ENCODE data around the gene AATK.

Gene AATK

GRCh38 chr17:81110488-81111040, 55.5 kb downstream of the AATK start:
- Histone ChIP-seq H3K36me3 (ENCODE audit: control insufficient read depth, low read depth, low read length) (no peaks in the 10 kb centered on the region), H3K4me1 (ENCODE audit: control insufficient read depth, low read depth, low read length) (no peaks in the 10 kb centered on the region), H3K27me3 (ENCODE audit: control insufficient read depth, insufficient read depth, low read length) (no peaks in the 10 kb centered on the region), H3K9ac (ENCODE audit: low read length) (no peak overlapping the region), H3K27ac (ENCODE audit: low read length) (no peak overlapping the region), H3K4me3 (ENCODE audit: low read length) (no peak overlapping the region), H3K9me3 (ENCODE audit: control insufficient read depth, low read depth, low read length) (no peaks in the 10 kb centered on the region)

GRCh38 chr17:81109957-81110356, 56.1 kb downstream of the AATK start:
- H3K27ac ChIP-seq (ENCODE audit: low read length): no peak overlapping the region
- no peaks in the 10 kb centered on the region for H3K27me3 ChIP-seq (ENCODE audit: control insufficient read depth, insufficient read depth, low read length)
- no peak overlapping the region for H3K9ac ChIP-seq (ENCODE audit: low read length)
- no peaks in the 10 kb centered on the region for H3K4me1 ChIP-seq (ENCODE audit: control insufficient read depth, low read depth, low read length)
- no peak overlapping the region for H3K4me3 ChIP-seq (ENCODE audit: low read length)
- no peaks in the 10 kb centered on the region for H3K9me3 ChIP-seq (ENCODE audit: control insufficient read depth, low read depth, low read length)
- H3K36me3 ChIP-seq (ENCODE audit: control insufficient read depth, low read depth, low read length): no peaks in the 10 kb centered on the region

DNA sequence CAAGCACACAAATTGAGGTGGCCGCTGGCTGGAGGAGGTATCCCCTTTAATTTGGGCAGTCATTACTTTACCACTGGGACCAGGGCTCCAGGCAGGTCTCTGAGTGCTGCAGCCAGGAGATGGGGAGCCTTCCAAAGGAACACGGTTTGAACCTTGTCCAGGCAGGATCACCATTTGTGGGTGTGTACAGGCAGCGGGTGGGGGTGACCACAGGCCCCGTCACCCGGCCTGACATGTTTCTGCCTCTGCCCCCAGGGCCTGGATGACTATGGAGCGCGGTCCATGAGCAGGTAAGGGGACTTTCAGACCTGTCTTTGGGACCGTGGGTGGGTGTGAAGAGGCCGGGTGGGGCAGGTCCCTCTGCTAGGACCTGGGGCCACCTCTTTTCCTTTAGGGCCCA, 57.8 kb downstream of the AATK start:
- Histone ChIP-seq H3K4me1 (ENCODE audit: control insufficient read depth, low read depth, low read length) (no peaks in the 10 kb centered on the region), H3K36me3 (ENCODE audit: control insufficient read depth, low read depth, low read length) (no peaks in the 10 kb centered on the region), H3K9me3 (ENCODE audit: control insufficient read depth, low read depth, low read length) (no peaks in the 10 kb centered on the region), H3K27ac (ENCODE audit: low read length) (no peak overlapping the region), H3K27me3 (ENCODE audit: control insufficient read depth, insufficient read depth, low read length) (no peaks in the 10 kb centered on the region), H3K9ac (ENCODE audit: low read length) (no peak overlapping the region), H3K4me3 (ENCODE audit: low read length) (no peak overlapping the region)

- Histone ChIP-seq H3K9me3 (ENCODE audit: control insufficient read depth, low read depth, low read length) (no peaks in the 10 kb centered on the region), H3K36me3 (ENCODE audit: control insufficient read depth, low read depth, low read length) (no peaks in the 10 kb centered on the region), H3K4me3 (ENCODE audit: low read length) (no peak overlapping the region), H3K27me3 (ENCODE audit: control insufficient read depth, insufficient read depth, low read length) (no peaks in the 10 kb centered on the region), H3K4me1 (ENCODE audit: control insufficient read depth, low read depth, low read length) (no peaks in the 10 kb centered on the region), H3K9ac (ENCODE audit: low read length) (no peak overlapping the region), H3K27ac (ENCODE audit: low read length) (no peak overlapping the region)
Observed at GRCh38 chr17:81106716-81107115, 59.3 kb downstream of the AATK start.

DNA sequence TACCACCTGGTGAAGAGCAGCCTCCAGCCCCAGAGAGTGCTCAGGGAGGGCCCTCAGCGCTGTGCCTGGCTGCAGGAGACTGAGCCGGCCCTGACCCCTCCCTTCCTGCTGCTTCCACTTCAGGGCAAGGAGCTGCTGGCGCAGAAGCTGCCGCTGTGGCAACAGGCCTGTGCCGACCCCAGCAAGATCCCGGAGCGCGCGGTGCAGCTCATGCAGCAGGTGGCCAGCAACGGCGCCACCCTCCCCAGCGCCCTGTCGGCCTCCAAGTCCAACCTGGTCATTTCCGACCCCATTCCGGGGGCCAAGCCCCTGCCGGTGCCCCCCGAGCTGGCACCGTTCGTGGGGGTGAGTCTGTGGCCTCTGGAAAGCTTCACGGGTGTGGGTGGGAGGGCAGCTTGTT, 62.6 kb downstream of the AATK start:
- H3K27ac ChIP-seq (ENCODE audit: low read length): no peak overlapping the region
- no peaks in the 10 kb centered on the region for H3K4me1 ChIP-seq (ENCODE audit: control insufficient read depth, low read depth, low read length)
- no peaks in the 10 kb centered on the region for H3K9me3 ChIP-seq (ENCODE audit: control insufficient read depth, low read depth, low read length)
- no peak overlapping the region for H3K9ac ChIP-seq (ENCODE audit: low read length)
- no peak overlapping the region for H3K4me3 ChIP-seq (ENCODE audit: low read length)
- no peaks in the 10 kb centered on the region for H3K36me3 ChIP-seq (ENCODE audit: control insufficient read depth, low read depth, low read length)
- H3K27me3 ChIP-seq (ENCODE audit: control insufficient read depth, insufficient read depth, low read length): no peaks in the 10 kb centered on the region

DNA sequence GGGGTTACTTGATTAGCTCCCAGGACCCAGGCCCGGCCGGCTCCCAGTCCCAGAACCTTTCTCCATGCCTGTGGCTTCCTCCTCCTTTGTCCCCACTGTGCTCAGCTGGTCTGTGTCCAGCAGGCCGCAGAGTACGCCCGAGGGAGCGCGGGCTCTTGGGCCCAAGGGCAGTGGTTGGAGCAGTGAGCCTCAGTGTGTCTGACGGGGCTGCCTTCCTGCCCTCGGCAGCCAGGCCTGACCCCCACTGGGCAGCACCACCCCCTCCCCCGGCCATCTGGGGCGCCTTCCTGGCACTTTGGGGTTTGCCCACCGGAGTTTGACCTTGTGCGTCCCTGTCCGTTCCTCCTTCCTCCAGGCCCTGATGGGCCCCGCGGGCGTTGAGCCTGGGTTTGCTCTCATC, 63.2 kb downstream of the AATK start:
- Histone ChIP-seq H3K27ac (ENCODE audit: low read length) (no peak overlapping the region), H3K27me3 (ENCODE audit: control insufficient read depth, insufficient read depth, low read length) (no peaks in the 10 kb centered on the region), H3K9me3 (ENCODE audit: control insufficient read depth, low read depth, low read length) (no peaks in the 10 kb centered on the region), H3K4me3 (ENCODE audit: low read length) (no peak overlapping the region), H3K9ac (ENCODE audit: low read length) (no peak overlapping the region), H3K4me1 (ENCODE audit: control insufficient read depth, low read depth, low read length) (no peaks in the 10 kb centered on the region), H3K36me3 (ENCODE audit: control insufficient read depth, low read depth, low read length) (no peaks in the 10 kb centered on the region)

- Histone ChIP-seq H3K27ac (ENCODE audit: low read length) (no peak overlapping the region), H3K9me3 (ENCODE audit: control insufficient read depth, low read depth, low read length) (no peaks in the 10 kb centered on the region), H3K9ac (ENCODE audit: low read length) (no peak overlapping the region), H3K36me3 (ENCODE audit: control insufficient read depth, low read depth, low read length) (no peaks in the 10 kb centered on the region), H3K27me3 (ENCODE audit: control insufficient read depth, insufficient read depth, low read length) (no peaks in the 10 kb centered on the region), H3K4me1 (ENCODE audit: control insufficient read depth, low read depth, low read length) (no peaks in the 10 kb centered on the region), H3K4me3 (ENCODE audit: low read length) (no peak overlapping the region)
Observed at GRCh38 chr17:81102352-81102751, 63.7 kb downstream of the AATK start.

DNA sequence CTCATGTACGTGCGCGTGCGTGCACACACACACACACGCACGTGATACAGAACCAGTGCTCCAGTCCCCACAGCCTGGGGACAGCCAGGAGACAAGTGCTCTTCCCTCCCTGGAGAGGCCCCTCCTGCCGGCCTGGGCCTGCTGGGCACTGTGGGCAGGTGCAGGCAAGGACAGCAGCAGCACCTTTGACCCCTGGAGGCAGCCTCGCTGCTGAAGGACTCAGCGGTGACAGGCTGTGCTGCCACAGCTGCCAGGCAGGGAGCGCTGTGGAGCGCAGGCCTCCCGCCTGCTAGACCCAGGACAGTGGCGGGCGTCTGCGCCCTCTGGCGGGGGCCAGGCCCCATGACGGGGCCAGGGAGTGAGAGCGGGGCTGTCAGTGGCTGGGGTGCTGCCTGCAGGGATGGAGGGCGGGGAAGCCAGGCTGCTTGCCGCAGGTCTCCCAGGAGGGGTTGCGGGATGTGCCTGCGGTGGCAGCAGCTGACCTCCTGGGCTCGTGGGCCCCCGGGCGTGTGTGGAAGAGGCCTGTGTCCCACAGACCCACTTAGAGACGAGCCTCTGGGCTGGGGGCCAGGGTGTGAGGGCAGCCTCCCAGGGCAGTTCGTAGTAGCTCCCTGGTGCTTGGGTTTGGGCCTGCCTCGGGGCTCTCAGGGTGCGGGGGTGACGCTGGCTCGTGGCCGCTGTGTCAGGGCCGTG, 64.3 kb downstream of the AATK start:
- Histone ChIP-seq H3K9ac (ENCODE audit: low read length) (no peak overlapping the region), H3K4me3 (ENCODE audit: low read length) (no peak overlapping the region), H3K4me1 (ENCODE audit: control insufficient read depth, low read depth, low read length) (peaks cover 4% of the 10 kb centered on the region), H3K9me3 (ENCODE audit: control insufficient read depth, low read depth, low read length) (no peaks in the 10 kb centered on the region), H3K27ac (ENCODE audit: low read length) (no peak overlapping the region), H3K27me3 (ENCODE audit: control insufficient read depth, insufficient read depth, low read length) (no peaks in the 10 kb centered on the region), H3K36me3 (ENCODE audit: control insufficient read depth, low read depth, low read length) (no peaks in the 10 kb centered on the region)

DNA sequence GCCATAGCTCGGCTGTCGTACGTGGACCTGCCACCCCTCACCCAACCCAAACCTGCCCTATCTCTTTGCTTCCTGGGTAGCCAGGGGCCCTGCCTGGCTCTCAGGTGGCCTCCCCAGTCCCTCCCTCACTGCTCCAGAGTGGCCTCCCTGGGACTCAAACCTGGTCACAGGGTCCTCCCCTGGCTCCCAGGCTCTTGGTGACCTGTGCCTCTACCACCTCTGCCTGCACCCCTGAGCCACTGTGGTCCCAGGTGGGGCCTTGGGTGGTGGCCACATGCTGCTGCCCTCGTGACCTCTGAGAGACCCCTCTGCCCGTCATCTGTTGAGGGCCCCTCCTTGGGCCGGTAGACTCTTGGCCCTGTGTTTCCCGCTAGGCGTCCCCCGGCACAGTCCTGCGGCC, 65.4 kb downstream of the AATK start:
- Histone ChIP-seq H3K4me1 (ENCODE audit: control insufficient read depth, low read depth, low read length) (peaks cover 10% of the 10 kb centered on the region), H3K4me3 (ENCODE audit: low read length) (no peak overlapping the region), H3K9ac (ENCODE audit: low read length) (no peak overlapping the region), H3K27ac (ENCODE audit: low read length) (no peak overlapping the region), H3K27me3 (ENCODE audit: control insufficient read depth, insufficient read depth, low read length) (no peaks in the 10 kb centered on the region), H3K36me3 (ENCODE audit: control insufficient read depth, low read depth, low read length) (no peaks in the 10 kb centered on the region), H3K9me3 (ENCODE audit: control insufficient read depth, low read depth, low read length) (no peaks in the 10 kb centered on the region)

DNA sequence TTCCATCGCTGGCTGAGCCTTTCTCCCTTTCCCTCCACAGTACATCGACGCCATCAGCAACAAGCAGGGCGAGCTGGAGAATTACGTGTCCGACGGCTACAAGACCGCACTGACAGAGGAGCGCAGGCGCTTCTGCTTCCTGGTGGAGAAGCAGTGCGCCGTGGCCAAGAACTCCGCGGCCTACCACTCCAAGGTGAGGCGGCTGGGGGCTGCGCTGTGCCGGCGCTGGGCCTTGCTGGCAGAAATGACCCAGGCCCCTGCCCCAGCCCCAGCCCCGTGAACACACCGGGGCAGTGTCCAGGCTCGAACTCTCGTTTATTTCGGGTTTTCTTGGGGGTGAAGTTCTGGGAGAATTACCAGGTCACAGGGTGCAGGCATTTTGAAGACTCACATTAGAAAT, 66.1 kb downstream of the AATK start:
- Histone ChIP-seq H3K4me1 (ENCODE audit: control insufficient read depth, low read depth, low read length) (peaks cover 16% of the 10 kb centered on the region), H3K27me3 (ENCODE audit: control insufficient read depth, insufficient read depth, low read length) (no peaks in the 10 kb centered on the region), H3K36me3 (ENCODE audit: control insufficient read depth, low read depth, low read length) (no peaks in the 10 kb centered on the region), H3K4me3 (ENCODE audit: low read length) (no peak overlapping the region), H3K9me3 (ENCODE audit: control insufficient read depth, low read depth, low read length) (no peaks in the 10 kb centered on the region), H3K9ac (ENCODE audit: low read length) (no peak overlapping the region), H3K27ac (ENCODE audit: low read length) (no peak overlapping the region)

DNA sequence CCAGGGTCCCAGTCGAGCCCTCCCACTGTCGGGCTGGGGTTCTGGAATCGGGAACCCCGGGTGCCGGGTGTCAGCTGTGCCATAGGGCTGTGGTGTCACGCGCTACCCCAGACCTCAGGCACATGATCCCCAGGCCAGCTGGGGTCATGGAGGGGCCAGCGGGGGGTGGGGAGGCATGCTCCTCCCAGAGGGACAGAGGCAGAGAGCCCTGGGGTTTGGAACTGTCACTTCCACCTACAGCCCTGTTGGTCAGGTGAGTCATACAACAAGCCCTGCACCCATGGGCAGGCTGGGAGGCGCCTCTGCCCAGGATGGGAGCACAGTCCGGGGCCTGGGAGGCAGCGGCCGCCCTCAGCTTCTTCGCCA, 68.1 kb downstream of the AATK start:
- no peak overlapping the region for H3K9ac ChIP-seq (ENCODE audit: low read length)
- no peaks in the 10 kb centered on the region for H3K9me3 ChIP-seq (ENCODE audit: control insufficient read depth, low read depth, low read length)
- no peaks in the 10 kb centered on the region for H3K36me3 ChIP-seq (ENCODE audit: control insufficient read depth, low read depth, low read length)
- peaks cover 29% of the 10 kb centered on the region for H3K4me1 ChIP-seq (ENCODE audit: control insufficient read depth, low read depth, low read length)
- H3K27ac ChIP-seq (ENCODE audit: low read length): no peak overlapping the region
- H3K27me3 ChIP-seq (ENCODE audit: control insufficient read depth, insufficient read depth, low read length): no peaks in the 10 kb centered on the region
- H3K4me3 ChIP-seq (ENCODE audit: low read length): no peak overlapping the region

DNA sequence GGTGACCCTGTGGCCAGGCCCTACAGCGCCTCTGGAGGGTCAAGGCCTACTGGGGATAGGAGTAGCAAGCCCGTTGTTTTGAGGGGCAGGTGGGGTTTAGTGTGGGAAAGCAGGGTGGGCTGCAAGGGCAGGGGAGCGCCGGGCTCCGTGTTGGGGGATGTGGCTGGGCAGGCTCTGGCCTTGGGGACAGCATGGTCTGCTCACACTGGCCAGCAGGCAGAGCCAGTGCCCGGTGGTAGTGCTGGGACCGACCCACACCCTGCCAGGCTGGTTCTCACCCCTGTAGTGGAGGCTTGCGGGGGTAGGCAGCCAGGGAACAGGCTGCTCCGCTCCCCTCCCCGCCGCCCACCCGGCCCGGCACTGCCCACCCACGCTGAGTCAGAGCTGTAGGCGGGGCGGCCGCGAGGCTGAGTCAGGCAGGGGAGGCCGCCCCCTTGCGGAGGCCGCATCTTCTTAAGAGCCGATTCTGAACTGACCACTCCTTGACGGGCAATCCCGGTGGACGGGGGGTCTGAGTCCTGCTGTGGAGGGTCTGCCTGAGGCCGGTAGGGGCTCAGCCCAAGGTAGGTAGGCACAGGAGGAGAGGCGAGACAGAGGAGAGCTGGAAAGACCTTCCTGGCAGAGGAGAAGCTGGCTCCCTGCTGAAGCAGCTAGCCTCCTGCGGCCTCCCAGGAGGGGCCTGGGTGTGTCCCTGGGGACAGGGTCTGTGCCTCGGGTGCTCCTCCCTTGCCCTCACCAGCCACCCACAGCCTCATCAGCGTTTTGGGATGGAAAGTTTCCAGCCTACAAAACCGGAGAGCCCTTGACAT, 68.7 kb downstream of the AATK start:
- H3K36me3 ChIP-seq (ENCODE audit: control insufficient read depth, low read depth, low read length): no peaks in the 10 kb centered on the region
- peaks cover 29% of the 10 kb centered on the region for H3K4me1 ChIP-seq (ENCODE audit: control insufficient read depth, low read depth, low read length)
- no peaks in the 10 kb centered on the region for H3K9me3 ChIP-seq (ENCODE audit: control insufficient read depth, low read depth, low read length)
- no peaks in the 10 kb centered on the region for H3K27me3 ChIP-seq (ENCODE audit: control insufficient read depth, insufficient read depth, low read length)
- no peak overlapping the region for H3K27ac ChIP-seq (ENCODE audit: low read length)
- peak overlapping the region; percentile 14 for H3K4me3 ChIP-seq (ENCODE audit: low read length)
- H3K9ac ChIP-seq (ENCODE audit: low read length): peak overlapping the region; percentile 21
